ENCODE results near the gene FBXW10.
A peak's percentile ranks its signal among the peaks of the same experiment; 100 is the strongest.
"Not testable (repeated sequence)": the region's sequence is repeated elsewhere in the genome, so short reads cannot be mapped to it uniquely, and the experiment has no call there.

- peak; percentile 57 for TF ChIP-seq CTCF (IDR thresholded peaks at IDR 0.05; ENCODE audit: low read length)
- TF ChIP-seq EZH2 (IDR thresholded peaks at IDR 0.05; ENCODE audit: borderline replicate concordance, low read length) = not testable (repeated sequence)
Observed at GRCh38 chr17:18816489-18817371, 72.9 kb downstream of the FBXW10 start.
